HS-5 (cell line): ENCODE measurements around the gene CMTR1.
A peak's percentile ranks its signal among the peaks of the same experiment; 100 is the strongest.
"Not testable (repeated sequence)": the region's sequence is repeated elsewhere in the genome, so short reads cannot be mapped to it uniquely, and the experiment has no call there.

Source experiments
- DNase-seq: peaks from one replicate; pipeline ENCODE4 v3.0.0-alpha.2; 2012; ENCODE audit warnings: low read depth

The CMTR1 gene

DNA sequence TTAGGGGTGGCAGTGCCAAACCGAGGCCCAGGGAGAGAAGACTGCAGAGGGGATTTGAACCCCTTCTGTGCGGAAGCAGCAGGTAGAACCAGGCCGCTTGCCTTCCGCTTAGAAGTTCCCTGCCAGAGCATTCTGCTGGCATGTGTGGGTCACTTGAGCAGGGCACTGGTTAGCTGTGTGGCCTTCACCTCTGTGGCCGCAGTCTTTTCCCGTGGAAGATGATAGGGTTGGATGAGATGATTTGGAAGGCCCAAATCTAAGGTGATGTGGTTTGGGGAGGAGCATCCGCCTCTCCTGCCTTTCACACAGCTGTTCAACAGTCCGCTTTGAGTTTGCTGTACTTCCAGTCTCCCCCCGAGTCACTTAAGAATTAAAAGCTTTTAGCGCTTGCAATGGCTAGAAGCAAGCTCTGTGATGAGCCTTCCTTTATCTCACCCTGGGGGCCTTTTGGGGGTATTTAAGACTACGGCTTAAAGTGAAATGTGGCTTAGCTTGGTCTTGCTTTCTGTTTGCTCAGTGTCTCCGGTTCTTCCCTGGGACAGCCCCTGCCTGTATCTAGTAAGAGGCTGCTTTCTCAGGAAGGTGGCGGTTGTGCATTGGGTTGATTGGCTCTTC, 743 bp downstream of the CMTR1 start:
- no peak for DNase-seq

DNA sequence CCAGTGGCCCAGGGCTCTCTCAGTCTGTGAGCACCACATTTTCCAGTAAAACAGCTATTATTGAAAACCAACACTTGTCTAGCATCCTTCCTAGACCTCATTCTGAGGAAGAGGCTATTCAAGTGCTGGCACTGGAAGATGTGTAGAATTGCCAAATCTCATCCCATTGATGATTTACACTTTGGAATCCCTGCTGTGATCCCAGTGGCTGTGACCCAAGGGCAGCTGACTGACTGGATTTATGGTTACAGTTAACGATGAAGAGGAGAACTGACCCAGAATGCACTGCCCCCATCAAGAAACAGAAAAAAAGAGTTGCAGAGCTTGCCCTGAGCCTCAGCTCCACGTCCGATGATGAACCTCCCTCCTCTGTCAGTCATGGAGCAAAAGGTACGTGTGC, 2.4 kb downstream of the CMTR1 start:
- DNase-seq: no peak

DNA sequence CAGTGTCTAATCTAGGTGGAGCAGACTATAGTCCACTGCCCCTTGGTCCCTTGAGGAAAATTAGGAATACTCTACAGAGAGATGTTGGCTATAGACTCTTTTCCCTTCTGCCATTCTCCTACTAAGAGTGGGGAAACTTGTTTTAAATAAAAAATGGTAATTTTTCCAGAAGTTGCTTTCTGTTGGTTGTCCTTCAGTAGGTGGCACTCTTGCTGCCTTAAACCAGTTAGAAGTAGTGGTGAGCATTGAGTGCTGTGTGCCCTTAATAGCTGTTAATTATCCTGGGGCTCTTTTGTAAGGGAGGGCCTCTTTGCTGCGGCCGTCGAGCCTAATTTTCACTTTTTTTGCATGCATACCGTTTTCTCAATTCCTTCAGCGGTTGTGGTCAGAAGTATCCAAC, 2.8 kb downstream of the CMTR1 start:
- DNase-seq: no peak

DNA sequence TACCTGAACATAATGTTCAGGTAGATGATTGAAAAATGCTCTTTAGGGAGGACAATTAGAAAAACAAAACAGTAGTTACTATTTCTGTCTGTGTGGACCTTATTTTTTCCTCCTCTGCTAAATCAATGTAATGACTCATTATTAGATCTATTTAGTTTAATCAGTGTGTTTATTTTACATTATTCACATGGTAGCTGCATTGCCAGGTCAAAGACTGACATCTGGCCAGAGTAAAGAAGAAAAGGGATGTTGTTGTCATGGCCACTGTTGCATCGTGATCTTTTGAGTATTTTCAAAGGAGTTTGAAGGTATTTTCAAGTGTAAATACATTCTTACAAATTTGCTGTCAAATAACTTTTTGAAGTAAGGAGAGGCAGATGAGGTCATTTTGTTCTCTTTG, 5.9 kb downstream of the CMTR1 start:
- no peak for DNase-seq

DNA sequence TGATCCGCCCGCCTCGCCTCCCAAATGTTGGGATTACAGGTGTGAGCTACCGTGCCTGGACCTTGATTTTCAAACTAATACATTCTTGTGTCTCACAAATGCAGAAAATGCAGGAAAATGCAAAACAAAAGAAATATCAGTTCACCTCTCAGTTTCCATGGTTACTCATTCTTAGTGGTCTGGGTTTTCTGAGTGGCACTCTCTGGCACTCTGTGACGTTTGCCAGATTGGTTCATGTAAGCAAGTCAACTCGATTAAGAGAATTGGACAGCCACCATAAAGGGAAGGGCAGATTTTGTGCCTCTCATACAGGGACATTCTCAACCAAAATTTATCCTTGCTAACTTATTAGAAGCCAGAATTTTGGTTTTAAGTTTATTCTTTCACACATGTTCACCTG, 8.6 kb downstream of the CMTR1 start:
- DNase-seq: no peak

DNA sequence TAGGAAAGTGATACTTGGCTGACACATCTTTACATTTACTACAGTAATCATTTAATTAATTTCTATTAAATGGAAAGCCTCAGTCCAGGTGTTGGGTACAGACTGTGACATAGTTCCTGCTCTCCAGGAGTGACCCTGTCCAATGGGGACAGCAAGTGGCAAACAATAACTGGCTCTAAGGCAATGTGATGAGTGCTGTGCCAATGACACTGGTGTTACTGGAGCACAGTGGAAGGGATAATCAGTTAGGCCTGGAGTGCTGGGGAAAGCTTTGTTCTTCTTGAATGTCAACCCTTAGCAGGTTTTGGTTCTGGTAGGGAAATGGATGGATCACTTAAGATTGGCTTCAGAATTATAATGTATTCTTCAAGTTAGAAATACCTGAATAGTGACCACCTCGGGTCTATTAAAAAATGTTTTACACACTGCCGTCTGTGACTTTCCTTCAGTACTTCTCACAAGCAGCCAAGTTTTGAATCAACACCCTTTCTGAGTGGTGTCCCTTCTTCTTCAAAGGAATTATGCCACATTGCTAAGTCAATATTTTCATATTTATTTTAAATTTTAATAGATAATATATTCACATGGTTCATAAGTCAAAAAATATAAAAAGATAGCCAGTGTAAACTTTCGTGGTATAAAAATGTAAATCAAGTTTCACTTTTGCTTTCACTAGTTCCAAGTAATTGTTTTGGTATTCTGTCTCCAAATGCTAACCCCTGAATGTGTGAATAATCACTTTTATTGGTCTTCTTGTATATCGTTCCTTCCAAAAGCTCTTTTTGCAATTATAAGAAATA, 9.6 kb downstream of the CMTR1 start:
- DNase-seq: no peak

DNA sequence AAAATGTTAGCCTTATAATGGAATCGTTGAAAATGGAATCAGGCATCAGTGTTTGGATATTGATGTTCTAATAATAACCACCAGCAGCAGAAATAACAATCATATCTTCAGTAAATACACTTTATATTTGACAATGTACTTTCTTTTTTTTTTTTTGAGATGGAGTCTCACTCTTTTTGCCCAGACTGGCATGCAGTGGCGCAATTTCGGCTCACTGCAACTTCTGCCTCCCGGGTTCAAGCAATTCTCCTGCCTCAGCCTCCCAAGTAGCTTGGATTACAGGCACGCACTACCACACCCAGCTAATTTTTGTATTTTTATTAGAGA, 10.2 kb downstream of the CMTR1 start:
- not testable (repeated sequence) for DNase-seq

DNA sequence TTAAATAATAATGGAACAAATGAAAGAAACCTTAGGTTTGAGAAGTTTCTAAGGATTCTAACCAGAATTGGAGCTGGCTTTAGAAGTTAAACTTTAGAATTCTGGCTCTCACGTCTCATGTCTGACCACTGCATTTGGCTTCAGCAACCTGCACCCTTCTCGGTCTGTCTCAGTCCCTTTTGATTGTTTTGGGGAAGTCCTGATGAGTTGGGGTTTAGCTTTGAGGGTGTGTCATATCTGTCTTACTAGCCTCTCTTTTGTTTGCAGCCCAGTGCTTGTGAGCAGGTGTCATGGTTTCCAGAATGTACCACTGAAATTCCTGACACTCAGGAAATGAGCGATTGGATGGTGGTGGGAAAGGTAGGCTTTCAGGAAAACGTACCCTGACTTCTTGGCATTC, 17.0 kb downstream of the CMTR1 start:
- no peak for DNase-seq

DNA sequence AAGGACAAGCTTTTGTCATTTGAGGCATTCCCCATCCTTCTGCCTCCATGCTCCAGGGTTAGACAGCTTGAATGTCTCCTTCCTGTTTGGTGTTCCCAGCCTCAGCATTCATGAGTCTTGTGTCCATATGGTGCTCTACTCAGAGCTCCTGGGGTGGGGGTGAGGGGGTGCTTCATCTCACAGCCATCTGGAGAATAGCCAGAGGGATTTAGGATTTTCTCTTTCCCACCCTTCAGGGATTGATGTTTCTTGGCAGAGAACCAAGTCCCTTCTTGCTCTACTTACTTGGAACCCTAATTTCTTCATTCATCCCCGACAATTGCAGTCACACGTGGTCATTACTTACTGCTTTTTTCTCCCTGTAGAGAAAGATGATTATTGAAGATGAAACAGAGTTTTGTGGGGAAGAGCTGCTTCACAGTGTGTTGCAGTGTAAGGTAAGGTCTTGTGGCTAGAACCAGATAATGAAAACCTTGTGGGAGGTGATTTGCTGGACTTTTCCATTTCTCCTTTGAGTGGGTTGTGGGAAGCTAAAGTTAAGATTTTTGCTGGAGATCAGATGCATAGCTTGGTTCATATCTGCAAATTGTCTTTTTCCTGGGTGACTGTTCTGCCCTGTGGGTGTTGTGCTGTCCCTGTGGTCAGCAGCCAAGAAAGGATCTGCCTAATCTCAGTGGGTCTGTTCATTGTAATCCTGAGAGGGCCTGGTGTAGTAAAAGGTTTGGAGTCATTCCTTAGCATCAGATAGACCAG, 18.6 kb downstream of the CMTR1 start:
- DNase-seq: no peak

DNA sequence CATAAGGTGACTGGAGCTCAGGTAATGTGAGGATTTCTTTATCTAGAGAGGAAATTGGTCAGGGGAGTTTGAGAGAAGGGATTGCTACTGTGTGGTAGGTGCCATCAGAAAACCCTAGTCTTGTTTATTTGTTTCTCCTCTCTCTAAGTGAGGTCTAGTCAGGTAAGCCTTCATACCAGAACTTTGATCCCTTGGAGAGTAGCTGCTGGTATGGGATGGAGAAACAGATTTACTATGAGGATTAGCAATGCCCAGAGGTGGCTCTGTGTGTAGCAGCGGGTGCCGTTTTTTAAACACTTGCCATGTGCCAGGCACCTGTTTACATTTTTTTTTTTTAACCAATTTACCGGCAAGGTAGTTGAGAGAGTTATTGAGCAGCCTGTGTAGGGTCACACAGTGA, 19.5 kb downstream of the CMTR1 start:
- DNase-seq: no peak

DNA sequence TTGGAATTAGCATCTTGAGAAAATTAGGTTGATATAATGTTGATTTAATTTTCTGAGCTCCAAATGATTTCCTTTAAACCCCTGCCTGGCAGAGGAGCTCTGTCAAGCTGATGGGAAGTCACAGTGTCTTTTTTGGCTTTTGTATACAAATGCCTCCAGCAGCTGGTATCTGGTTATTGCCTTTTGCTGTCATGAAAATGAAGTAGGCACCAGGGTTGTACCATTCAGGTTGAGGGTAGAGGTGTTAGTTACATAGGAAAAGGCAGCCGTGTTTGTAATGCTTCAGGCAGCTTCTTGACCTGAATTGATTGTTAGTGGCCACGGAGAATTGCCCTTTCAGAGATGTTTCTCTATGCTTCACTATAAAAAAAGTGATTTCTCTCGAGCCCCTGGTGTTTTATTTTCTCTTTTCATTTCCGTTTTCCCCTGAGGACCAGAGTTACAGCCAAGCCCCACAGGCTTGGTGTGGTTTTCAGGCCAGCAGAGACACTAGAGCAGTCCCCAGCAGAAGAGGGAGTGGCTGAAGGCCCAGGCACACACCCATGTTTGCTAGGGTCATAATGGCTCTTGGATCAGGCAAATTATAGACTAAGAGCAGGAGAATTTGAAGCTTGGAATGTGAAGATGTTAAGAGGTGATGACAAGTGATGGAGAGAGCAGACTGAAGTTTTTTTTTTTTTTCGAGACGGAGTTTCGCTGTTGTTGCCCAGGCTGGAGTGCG, 21.6 kb downstream of the CMTR1 start:
- DNase-seq: no peak

DNA sequence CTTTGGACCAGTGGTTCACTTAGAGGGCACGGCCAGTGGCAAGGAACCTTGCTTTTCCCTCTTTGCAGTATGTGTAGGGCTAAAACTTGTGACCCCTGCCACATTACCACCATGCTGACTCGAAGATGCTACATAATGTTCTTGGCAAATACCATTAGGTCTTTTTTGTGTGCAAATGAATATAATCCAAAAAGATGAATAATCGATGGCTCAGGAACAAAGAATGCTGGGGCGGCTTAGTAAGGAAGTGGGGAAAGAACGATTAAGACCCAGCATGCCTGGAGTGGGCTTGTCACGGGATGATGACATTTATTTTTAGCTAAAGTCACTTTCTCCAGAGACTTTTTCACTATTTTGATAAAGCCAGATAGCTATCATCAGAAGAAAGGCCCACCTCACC, 23.1 kb downstream of the CMTR1 start:
- peak; percentile 83 for DNase-seq

DNA sequence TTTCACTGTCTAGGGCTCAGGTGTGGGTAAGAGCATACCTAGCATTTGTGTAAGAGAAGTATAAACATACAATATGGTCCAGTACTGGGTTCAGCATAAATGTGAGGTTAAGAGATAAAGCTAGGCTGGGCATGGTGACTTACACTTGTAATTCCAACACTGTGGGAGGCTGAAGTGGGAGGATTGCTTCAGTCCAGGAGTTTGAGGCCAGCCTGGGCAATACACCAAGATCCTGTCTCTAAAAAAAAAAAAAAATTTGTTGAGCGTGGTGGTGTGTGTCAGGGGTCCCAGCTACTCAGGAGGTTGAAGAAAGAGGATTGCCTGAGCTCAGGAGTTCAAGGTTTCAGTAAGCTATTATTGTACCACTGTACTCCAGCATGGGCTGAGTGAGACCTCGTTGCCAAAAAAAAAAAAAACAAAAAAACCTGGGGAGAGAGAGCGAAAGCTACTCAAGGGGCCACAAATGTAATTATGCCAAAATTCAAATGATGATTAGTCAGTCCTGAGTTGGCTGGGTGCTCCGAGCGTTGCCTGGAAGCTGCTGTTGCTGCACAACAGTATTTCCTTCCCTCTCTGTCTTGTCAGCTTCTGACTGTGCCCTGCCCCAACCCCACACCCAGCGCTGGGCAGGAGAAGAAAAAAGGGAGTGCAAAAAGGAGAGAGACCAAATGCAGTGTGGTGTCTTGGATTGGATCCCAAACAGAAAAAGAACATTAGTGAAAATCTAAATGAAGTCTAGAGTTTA, 24.0 kb downstream of the CMTR1 start:
- peak; percentile 77 for DNase-seq

DNA sequence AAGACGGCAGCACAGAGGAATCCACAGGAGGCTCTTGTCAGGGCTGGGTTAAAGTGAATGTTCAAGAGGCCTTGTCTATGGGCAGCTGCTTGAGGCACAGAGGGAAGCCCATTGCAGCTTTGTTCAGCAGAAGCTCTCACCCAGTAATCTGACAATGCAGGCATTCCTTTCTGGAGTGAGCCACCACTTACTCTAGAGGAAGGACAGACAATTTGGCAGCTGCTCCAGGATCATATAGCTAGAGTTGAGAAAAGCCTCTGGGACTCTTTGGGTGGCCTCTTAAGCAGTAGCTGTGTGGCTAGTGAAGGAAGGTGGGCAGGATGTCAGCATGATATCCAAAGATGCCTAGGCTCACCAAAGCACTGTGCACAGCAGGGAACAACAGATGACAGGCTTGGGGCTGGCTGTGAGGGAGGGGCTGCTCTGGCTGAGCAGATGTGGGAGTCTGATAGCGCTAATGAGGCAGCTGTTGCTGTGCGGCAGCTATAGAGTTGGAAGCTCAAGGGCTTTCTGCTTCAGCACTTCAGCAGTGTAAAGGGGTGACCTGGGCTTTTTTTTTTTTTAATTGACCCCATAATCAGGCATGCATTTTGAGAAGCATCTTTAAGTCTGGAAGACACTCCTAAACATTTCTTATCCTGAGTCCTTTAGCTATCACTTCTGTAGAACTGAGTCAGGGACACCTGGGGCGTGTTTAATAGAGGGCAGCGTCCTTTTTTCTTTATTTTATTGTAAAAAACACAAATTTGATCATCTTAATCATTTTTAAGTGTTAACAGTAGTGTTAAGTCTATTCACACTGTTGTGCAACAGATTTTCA, 27.2 kb downstream of the CMTR1 start:
- DNase-seq: no peak

DNA sequence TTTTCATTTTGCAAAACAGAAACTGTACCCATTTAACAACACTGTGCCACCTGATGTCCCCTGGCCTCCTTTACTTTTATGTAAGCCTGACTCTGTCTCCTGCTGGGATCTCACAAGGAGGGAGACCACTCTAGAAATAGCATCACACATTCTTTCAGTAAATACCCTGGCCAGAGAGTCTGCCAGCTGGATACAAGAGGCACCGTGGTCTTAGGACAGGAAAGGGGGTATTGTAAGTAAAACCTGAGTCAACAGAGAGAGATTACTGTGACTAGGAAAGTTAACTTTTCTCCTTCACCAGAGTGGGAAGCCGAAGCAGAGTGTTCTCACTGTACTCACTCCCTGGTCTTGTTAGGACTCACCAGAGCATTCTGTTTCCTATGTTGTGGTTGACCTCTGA, 27.8 kb downstream of the CMTR1 start:
- DNase-seq: no peak

DNA sequence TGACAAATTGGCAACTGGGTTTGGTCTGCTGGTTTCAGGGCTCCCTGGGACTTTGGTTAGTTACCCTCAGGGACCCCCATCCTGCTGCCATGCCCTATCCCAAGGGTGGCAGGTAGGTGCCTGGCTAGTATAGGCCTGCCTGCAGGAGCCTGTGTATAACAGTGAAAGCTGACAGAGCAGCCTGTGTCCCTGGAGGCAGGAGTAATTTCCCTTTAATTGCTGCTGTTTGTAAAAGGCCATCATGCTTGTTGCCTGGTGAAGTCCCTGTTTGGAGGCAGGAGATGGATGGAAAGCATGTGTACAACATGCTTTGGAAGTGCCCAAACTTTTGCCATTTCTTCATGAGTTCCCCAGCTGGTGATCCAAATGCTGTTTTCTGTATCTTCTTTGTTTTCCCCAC, 30.1 kb downstream of the CMTR1 start:
- DNase-seq: no peak

DNA sequence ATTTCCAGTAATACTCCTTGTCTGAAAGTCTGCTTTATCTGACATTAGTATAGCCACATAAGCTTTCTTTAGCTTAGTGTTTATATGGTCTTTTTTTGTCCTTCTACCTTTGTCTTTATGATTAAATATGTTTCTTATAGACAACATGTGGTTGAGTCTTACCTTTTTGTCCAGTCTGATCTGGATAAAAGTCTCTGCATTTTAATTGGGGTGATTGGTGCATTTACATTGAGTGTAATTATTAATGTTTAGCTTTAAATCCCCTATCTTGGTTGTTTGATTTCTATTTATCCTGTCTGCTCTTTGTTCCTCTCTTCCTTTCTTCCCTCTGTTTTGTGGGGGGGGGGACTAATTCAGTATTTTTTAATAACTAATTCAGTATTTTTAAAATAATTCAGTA, 34.7 kb downstream of the CMTR1 start:
- no peak for DNase-seq

DNA sequence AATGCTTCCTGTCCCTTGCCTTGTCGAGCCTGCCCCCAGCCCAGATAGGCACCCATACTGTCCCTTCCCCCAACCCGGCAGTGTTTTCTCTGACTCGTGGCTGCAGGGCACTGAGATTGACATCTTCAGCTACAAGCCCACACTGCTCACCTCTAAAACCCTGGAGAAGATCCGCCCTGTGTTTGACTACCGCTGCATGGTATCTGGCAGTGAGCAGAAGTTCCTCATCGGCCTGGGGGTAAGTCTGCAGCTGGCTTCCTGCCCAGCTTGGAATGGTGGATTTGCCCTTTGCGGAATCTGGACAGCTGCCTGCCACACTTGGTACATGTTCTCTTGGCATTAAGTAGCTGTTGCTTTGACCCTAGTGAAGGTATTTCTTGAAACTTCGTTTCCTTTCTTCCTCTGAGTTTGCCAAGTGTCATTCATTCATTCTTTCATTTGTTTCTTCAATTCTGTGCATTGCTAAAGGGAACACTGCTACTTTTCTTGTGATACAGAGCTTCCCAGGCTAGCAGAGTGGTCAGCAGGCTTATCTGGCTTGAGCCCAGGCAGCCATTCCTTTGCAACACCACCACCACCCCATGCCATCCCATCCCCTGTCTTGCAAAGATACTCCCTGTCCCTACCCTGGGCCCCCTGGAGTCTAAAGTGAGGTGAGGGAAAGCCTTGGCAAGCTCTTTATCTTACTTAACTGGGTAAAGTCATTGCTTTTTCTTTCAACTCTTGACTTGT, 40.5 kb downstream of the CMTR1 start:
- DNase-seq: no peak

DNA sequence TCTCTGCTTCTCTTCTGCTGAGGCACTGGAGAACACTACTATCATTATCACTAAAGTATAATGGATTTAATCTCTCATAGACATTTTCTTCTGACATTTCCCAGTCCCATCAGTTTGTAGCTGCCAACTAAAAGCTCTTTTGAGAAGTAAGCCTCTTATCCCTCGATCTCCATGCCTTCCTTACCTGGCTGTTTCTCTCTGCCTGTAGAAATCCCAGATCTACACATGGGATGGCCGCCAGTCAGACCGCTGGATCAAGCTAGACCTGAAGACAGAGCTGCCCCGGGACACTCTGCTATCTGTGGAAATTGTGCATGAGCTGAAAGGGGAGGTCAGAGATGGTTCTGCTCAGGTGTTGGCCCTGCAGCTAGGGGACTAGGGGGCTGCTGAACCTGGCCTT, 41.3 kb downstream of the CMTR1 start:
- DNase-seq: no peak

DNA sequence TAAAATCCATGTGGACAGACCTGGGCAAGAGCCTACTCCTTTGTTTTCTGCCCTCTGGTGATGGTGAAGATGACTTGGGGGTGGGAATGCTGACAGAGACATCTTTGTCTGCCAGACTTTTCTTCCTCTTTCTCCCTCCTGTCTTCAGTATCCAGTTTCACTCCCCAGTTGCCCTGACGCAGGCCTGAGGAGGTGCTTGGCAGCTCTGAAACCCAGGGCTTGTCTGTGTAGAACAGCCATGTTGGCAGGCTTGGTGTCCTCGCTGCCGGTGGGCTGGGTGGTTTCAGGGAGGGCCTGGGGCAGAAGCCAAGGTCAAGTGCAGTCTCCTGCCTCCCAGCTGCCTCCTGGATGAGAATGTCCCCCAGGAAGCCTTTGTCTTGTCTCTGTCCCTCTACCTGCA, 44.2 kb downstream of the CMTR1 start:
- DNase-seq: no peak
